NCI-H2081 (cell line): Measurements from ENCODE around the gene AKAP6.

ENCODE experiments used
- DNase-seq, 2 experiments: peaks; one replicate each; lab custom pipeline; 2025; lab: John Stamatoyannopoulos, UW

Gene AKAP6

GRCh38 chr14:32329146-32329545 is at the start of gene AKAP6:
TSS of gene AKAP6 (plus strand) at chr14:32329298. CDS start at chr14:32433494, 104,196 bp downstream.
- no peak for DNase-seq

GRCh38 chr14:32286602-32287001 is 42.5 kb upstream of the AKAP6 start:
- DNase-seq = no peak

GRCh38 chr14:32296366-32296765 is 32.7 kb upstream of the AKAP6 start:
- DNase-seq = no peak

GRCh38 chr14:32298346-32298745 is 30.8 kb upstream of the AKAP6 start:
- DNase-seq = no peak

GRCh38 chr14:32300136-32300535 is 29.0 kb upstream of the AKAP6 start:
- no peak for DNase-seq

GRCh38 chr14:32303865-32304264 is 25.2 kb upstream of the AKAP6 start:
- DNase-seq = no peak

GRCh38 chr14:32304296-32304695 is 24.8 kb upstream of the AKAP6 start:
- peak in 1 of 2 experiments; percentile 20 for DNase-seq

GRCh38 chr14:32306549-32306948 is 22.5 kb upstream of the AKAP6 start:
- no peak for DNase-seq

- DNase-seq = peak; percentile 67 to 92
These were observed 21.1 kb upstream of the AKAP6 start for GRCh38 chr14:32307881-32308582.

- no peak for DNase-seq
These were observed 18.2 kb upstream of the AKAP6 start for GRCh38 chr14:32310876-32311275.

- no peak for DNase-seq
These were observed 17.6 kb upstream of the AKAP6 start for GRCh38 chr14:32311294-32312009.

GRCh38 chr14:32312010-32312331 is 17.1 kb upstream of the AKAP6 start:
- DNase-seq = no peak

GRCh38 chr14:32313844-32314376 is 15.2 kb upstream of the AKAP6 start:
- DNase-seq = peak; percentile 17 to 68

- DNase-seq = no peak
These were observed 10.9 kb upstream of the AKAP6 start for GRCh38 chr14:32318087-32318795.

- DNase-seq = no peak
These were observed 9.6 kb upstream of the AKAP6 start for GRCh38 chr14:32319368-32320049.

- DNase-seq = no peak
These were observed 4.5 kb upstream of the AKAP6 start for GRCh38 chr14:32324601-32325000.

GRCh38 chr14:32327255-32327961 is 1.7 kb upstream of the AKAP6 start:
- DNase-seq = no peak

- DNase-seq = no peak
These were observed 690 bp downstream of the AKAP6 start for GRCh38 chr14:32329690-32330285.

- DNase-seq = no peak
These were observed 1.4 kb downstream of the AKAP6 start for GRCh38 chr14:32330351-32331111.

- no peak for DNase-seq
These were observed 2.1 kb downstream of the AKAP6 start for GRCh38 chr14:32331206-32331605.
